Activated T-helper 1 cell treated with anti-CD3 and anti-CD28 coated beads, Interleukin-12 subunit alpha, Interleukin-12 subunit beta, Interleukin-2, Interleukin-4 antibody, amounts not matched to agents 30 ng/mL and 10 ng/mL and 1 ng/mL, durations not matched to agents 14 hours and 24 hours and 36 hours (primary cell): ENCODE results near the gene PPP3CA. TPM values are rescaled to one million over a fixed set of nuclear protein-coding genes. Genes with fewer than 3 reads are reported as not detected.

Source experiments
- DNase-seq: peaks from one replicate; pipeline ENCODE4 v3.0.0; 2021; ENCODE audit warnings: low spot score
- H3K27ac Mint-ChIP-seq: one replicate; pipeline ENCODE4 v1.8.0; 2021; ENCODE audit warnings: mild to moderate bottlenecking, mixed read lengths
- H3K27me3 Mint-ChIP-seq: one replicate; pipeline ENCODE4 v1.8.0; 2022; ENCODE audit warnings: mild to moderate bottlenecking, moderate library complexity, mixed read lengths; ENCODE audit not compliant: insufficient read depth
- H3K36me3 Mint-ChIP-seq: one replicate; pipeline ENCODE4 v1.8.0; 2021; ENCODE audit warnings: low read depth, mixed read lengths
- H3K4me1 Mint-ChIP-seq: one replicate; pipeline ENCODE4 v1.8.0; 2021; ENCODE audit warnings: low read depth, mixed read lengths
- H3K4me3 Mint-ChIP-seq: one replicate; pipeline ENCODE4 v1.8.0; 2021; ENCODE audit warnings: mild to moderate bottlenecking, moderate library complexity, mixed read lengths
- H3K9me3 Mint-ChIP-seq: one replicate; pipeline ENCODE4 v1.8.0; 2021; ENCODE audit warnings: mixed read lengths
- intact Hi-C: fragments of 100-400 bp; cut with micrococcal nuclease; formaldehyde crosslinking; loops from one replicate; pipeline ENCODE4 v1.15.1; 2024
- total RNA-seq: library from RNA; stranded (reverse); gene quantifications from 2 replicates; pipeline ENCODE4 v1.2.3, GENCODE V29; 2022

Gene PPP3CA
- total RNA-seq, 1 donor from 2014 or later = 11.3 TPM

GRCh38 chr4:101067383-101067782 is 279.9 kb downstream of the PPP3CA start:
- Mint-ChIP-seq H3K4me3 (no peak overlapping the region), H3K9me3 (no peaks in the 10 kb centered on the region), H3K4me1 (no peaks in the 10 kb centered on the region), H3K36me3 (peaks cover 2% of the 10 kb centered on the region), H3K27ac (no peak overlapping the region), H3K27me3 (no peaks in the 10 kb centered on the region)
- intact Hi-C loops = no loop called here
- DNase-seq = no peak

GRCh38 chr4:101066626-101067170 is 280.6 kb downstream of the PPP3CA start:
- Mint-ChIP-seq H3K4me1 (no peaks in the 10 kb centered on the region), H3K27ac (no peak overlapping the region), H3K9me3 (no peaks in the 10 kb centered on the region), H3K4me3 (no peak overlapping the region), H3K36me3 (peaks cover 4% of the 10 kb centered on the region), H3K27me3 (no peaks in the 10 kb centered on the region)
- DNase-seq = no peak
- intact Hi-C loops = no loop called here

- H3K36me3 Mint-ChIP-seq = peaks cover 4% of the 10 kb centered on the region
- H3K27me3 Mint-ChIP-seq = no peaks in the 10 kb centered on the region
- intact Hi-C loops = no loop called here
- H3K4me1 Mint-ChIP-seq = no peaks in the 10 kb centered on the region
- DNase-seq = no peak
- H3K27ac Mint-ChIP-seq = no peak overlapping the region
- H3K4me3 Mint-ChIP-seq = no peak overlapping the region
- no peaks in the 10 kb centered on the region for H3K9me3 Mint-ChIP-seq
Observed at GRCh38 chr4:101065935-101066485, 281.3 kb downstream of the PPP3CA start.

GRCh38 chr4:101065346-101065745 is 282.0 kb downstream of the PPP3CA start:
- DNase-seq = no peak
- Mint-ChIP-seq H3K36me3 (peaks cover 4% of the 10 kb centered on the region), H3K9me3 (no peaks in the 10 kb centered on the region), H3K27me3 (no peaks in the 10 kb centered on the region), H3K27ac (no peak overlapping the region), H3K4me3 (no peak overlapping the region), H3K4me1 (no peaks in the 10 kb centered on the region)
- intact Hi-C loops = no loop called here

- Mint-ChIP-seq H3K27ac (no peak overlapping the region), H3K4me3 (no peak overlapping the region), H3K27me3 (no peaks in the 10 kb centered on the region), H3K9me3 (no peaks in the 10 kb centered on the region), H3K36me3 (peaks cover 4% of the 10 kb centered on the region), H3K4me1 (no peaks in the 10 kb centered on the region)
- DNase-seq = no peak
- intact Hi-C loops = no loop called here
Observed at GRCh38 chr4:101064541-101065180, 282.7 kb downstream of the PPP3CA start.

DNA sequence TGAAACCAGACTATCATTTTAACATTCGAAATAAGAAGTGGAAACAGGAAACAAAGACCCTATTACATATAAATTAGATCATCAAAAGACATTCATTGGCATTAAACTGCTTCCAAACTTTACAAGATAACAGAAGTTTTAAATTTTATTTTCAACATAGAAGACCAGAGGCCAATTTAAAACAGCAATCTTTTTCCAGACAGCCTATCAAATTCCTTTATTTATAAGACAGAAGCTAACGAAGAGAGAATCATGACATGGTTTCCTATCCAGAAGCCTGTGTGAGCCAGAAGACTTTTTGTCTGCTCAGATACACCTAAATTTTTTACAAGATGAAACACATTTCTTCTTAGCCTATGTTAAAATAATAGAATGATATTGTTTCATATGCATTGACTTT is 291.9 kb downstream of the PPP3CA start:
- H3K27me3 Mint-ChIP-seq = no peaks in the 10 kb centered on the region
- no peak for DNase-seq
- H3K36me3 Mint-ChIP-seq = peaks cover 3% of the 10 kb centered on the region
- intact Hi-C loops = no loop called here
- no peaks in the 10 kb centered on the region for H3K9me3 Mint-ChIP-seq
- no peak overlapping the region for H3K4me3 Mint-ChIP-seq
- no peak overlapping the region for H3K27ac Mint-ChIP-seq
- H3K4me1 Mint-ChIP-seq = no peaks in the 10 kb centered on the region

DNA sequence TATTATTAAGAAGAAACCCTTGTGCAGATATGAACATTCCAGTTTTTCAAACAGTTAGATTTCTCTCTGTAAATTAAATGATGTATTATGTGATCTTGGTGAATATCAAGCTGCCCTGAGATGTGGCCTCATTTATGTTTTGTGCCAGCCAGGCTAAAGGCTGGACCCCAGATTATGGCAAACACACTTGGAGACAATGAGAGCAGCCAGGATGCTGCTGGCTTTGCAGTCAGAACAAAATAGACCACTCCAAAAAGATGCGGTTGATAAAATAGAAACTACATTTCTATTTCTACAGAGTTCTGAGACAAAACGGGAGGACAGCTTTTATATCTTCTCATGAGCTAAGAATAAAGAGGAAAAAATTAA is 296.5 kb downstream of the PPP3CA start:
- Mint-ChIP-seq H3K27ac (no peak overlapping the region), H3K36me3 (peaks cover 3% of the 10 kb centered on the region), H3K4me3 (no peak overlapping the region), H3K27me3 (no peaks in the 10 kb centered on the region), H3K9me3 (no peaks in the 10 kb centered on the region), H3K4me1 (no peaks in the 10 kb centered on the region)
- DNase-seq = no peak
- intact Hi-C loops = loop anchor here (2.0 kb wide), 1 partner anchor 30 kb away; no protein-coding TSS in a partner anchor

DNA sequence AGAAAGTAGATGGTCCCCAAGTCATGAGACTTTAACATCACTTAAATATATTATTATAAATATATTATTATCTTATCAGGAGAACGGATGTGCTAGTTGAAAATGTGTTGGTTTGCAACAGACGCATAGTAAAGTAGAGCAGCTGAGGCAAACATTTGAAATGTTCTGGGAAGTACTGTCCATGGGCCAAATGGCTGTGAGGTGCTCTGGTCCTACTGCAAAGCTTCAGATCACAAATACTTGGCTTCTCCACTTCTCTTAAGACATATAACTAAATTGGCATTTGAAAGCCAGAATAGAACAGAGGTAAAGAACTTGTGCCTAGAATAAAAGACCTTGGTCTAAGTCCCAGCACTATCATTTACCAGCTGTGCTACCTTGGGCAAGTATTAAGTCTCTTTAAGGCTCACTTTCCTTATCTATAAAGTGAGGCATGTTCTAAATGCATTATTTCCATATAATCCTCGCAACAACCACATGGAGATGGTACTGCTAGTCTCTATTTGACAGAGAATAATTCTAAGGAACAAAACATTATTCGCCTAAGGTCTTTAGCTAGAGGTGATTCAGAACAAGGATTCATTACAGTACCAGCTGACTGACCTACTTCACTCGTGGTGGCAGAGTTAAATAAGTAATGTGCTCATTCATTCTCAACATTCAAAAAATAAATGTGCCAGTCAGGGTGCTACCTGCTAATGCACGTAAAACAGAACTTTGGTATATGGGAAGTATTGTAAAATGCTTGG is 297.1 kb downstream of the PPP3CA start:
- H3K27me3 Mint-ChIP-seq = no peaks in the 10 kb centered on the region
- no peak for DNase-seq
- no peaks in the 10 kb centered on the region for H3K9me3 Mint-ChIP-seq
- no peak overlapping the region for H3K27ac Mint-ChIP-seq
- H3K4me1 Mint-ChIP-seq = no peaks in the 10 kb centered on the region
- intact Hi-C loops = loop anchor here (2.0 kb wide), 1 partner anchor 29 kb away; no protein-coding TSS in a partner anchor
- H3K36me3 Mint-ChIP-seq = peaks cover 3% of the 10 kb centered on the region
- H3K4me3 Mint-ChIP-seq = no peak overlapping the region

DNA sequence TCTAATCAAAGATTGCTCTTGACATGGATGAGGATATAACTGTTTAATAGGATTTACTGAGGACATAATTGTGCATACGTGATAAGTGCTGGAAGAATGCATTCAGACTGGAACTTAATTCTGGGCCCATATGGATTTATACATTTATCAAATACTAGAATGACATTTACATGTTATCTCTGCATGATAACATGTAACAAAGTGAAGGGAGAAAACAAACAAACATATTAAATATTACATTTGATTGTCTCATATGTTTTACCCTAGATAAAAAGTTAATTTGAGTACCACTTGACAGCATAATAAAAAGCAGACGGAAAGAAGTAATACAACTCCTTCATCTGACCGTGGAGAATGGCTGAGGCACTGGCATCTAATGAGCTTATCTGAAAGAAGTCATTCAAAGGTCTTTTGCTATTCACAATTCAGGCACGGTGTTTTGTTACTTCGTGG is 297.8 kb downstream of the PPP3CA start:
- intact Hi-C loops = loop anchor here (2.0 kb wide), 1 partner anchor 29 kb away; no protein-coding TSS in a partner anchor
- Mint-ChIP-seq H3K27me3 (no peaks in the 10 kb centered on the region), H3K27ac (no peak overlapping the region), H3K4me3 (no peak overlapping the region), H3K36me3 (peaks cover 7% of the 10 kb centered on the region), H3K4me1 (no peaks in the 10 kb centered on the region), H3K9me3 (no peaks in the 10 kb centered on the region)
- DNase-seq = no peak

- intact Hi-C loops = loop anchor here (5.0 kb wide), 1 partner anchor 37 kb away; no protein-coding TSS in a partner anchor
- Mint-ChIP-seq H3K4me1 (no peaks in the 10 kb centered on the region), H3K4me3 (no peak overlapping the region), H3K27me3 (no peaks in the 10 kb centered on the region), H3K27ac (no peak overlapping the region), H3K9me3 (no peaks in the 10 kb centered on the region), H3K36me3 (peaks cover 7% of the 10 kb centered on the region)
- no peak for DNase-seq
Observed at GRCh38 chr4:101044766-101045165, 302.6 kb downstream of the PPP3CA start.

- Mint-ChIP-seq H3K27ac (no peak overlapping the region), H3K9me3 (no peaks in the 10 kb centered on the region), H3K27me3 (no peaks in the 10 kb centered on the region), H3K36me3 (peaks cover 4% of the 10 kb centered on the region), H3K4me1 (peaks cover 9% of the 10 kb centered on the region), H3K4me3 (no peak overlapping the region)
- intact Hi-C loops = loop anchor here (5.0 kb wide), 1 partner anchor 36 kb away; no protein-coding TSS in a partner anchor
- no peak for DNase-seq
Observed at GRCh38 chr4:101042847-101043246, 304.5 kb downstream of the PPP3CA start.

- intact Hi-C loops = loop anchor here (5.0 kb wide), 1 partner anchor 33 kb away; no protein-coding TSS in a partner anchor
- no peak overlapping the region for H3K4me3 Mint-ChIP-seq
- H3K9me3 Mint-ChIP-seq = no peaks in the 10 kb centered on the region
- no peak overlapping the region for H3K27ac Mint-ChIP-seq
- peaks cover 23% of the 10 kb centered on the region for H3K4me1 Mint-ChIP-seq
- peaks cover 12% of the 10 kb centered on the region for H3K36me3 Mint-ChIP-seq
- DNase-seq = no peak
- H3K27me3 Mint-ChIP-seq = no peaks in the 10 kb centered on the region
Observed at GRCh38 chr4:101040776-101041175, 306.6 kb downstream of the PPP3CA start.

DNA sequence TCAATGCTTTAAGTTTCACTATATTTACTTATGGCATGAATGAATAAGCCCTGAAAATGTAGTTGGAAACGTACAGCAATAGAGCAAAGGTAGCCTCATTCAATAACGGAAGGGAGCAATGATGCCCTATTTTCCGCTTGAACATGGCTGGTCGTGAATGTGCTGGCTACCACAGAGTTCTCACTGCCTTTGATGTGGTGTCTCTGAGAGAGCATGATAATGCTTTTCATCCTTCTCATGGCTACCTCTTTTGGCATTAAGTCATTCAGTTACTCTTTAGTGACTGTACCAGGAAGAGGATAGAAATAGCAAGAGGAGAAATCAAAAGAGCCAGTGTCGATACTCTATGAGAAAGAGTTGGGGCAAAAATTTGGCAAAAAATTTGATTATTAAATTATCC is 308.0 kb downstream of the PPP3CA start:
- Mint-ChIP-seq H3K27me3 (no peaks in the 10 kb centered on the region), H3K4me3 (no peak overlapping the region), H3K36me3 (peaks cover 8% of the 10 kb centered on the region), H3K27ac (no peak overlapping the region), H3K4me1 (peaks cover 23% of the 10 kb centered on the region), H3K9me3 (no peaks in the 10 kb centered on the region)
- intact Hi-C loops = no loop called here
- DNase-seq = no peak
